Measurements from ENCODE around the gene KARS1.

- no peak for TF ChIP-seq CTCF (IDR thresholded peaks at IDR 0.05)
- no peak for TF ChIP-seq POLR2AphosphoS5 (IDR thresholded peaks at IDR 0.05)
- no peak for TF ChIP-seq POLR2A (IDR thresholded peaks at IDR 0.05)
These were observed 31.9 kb upstream of the KARS1 start for GRCh38 chr16:75679366-75679765.
